ENCODE measurements around the gene WRAP73.
"Not testable (repeated sequence)": the region's sequence is repeated elsewhere in the genome, so short reads cannot be mapped to it uniquely, and the experiment has no call there.

Gene WRAP73

DNA sequence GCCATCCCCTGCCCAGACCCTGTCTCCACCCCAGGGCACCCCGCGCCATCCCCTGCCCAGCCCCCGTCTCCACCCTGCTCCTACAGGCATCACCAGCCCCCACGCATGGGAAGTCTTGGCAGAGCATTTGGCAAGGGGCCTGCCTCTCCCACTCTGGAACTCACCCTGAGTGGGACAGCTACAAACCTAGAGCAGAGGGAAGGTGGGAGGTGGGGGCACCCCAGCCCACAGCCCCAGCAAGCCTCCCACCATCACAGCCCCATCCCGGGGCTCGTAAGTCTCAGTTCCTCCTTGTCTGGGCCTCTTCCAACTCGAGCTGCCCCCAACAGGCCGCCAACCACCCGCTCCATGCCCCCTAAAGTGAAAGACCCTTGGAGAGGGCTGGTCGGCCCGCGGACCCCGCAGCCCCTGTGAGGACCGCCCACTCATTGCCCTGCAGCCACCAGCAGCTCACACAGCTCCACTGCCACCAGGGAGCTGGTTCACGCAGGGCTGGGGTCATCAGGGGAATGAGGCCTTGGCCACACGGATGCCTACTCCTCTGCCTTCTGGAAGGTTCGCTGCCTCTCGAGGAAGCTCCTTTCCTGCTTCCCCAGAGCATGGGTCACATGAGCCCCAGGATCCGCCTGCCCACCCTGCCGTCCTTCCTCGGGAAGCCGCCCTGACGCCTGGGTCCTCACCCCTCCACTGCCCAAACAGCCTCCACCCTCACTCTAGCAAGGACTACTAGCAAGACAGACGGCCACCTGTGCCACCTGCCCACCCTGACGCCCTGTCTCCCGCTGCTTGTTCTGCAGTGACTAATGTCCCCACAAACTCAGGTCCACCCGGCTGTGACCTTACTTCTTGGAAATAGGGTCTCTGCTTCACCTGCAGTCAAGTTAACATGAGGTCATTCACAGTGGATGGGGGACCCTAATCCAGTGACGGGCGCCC, 53.0 kb downstream of the WRAP73 start:
- H3K27ac Mint-ChIP-seq = peak overlapping the region in 1 of 2 donors; percentile 82
- H3K4me1 Mint-ChIP-seq = peaks cover 38% of the 10 kb centered on the region
- ATAC-seq (peak; percentile 21), DNase-seq (no peak)
- no peaks in the 10 kb centered on the region for H3K9me3 Mint-ChIP-seq
- peak overlapping the region; percentile 78 to 82 for H3K4me3 Mint-ChIP-seq
- H3K27me3 Mint-ChIP-seq = no peaks in the 10 kb centered on the region

DNA sequence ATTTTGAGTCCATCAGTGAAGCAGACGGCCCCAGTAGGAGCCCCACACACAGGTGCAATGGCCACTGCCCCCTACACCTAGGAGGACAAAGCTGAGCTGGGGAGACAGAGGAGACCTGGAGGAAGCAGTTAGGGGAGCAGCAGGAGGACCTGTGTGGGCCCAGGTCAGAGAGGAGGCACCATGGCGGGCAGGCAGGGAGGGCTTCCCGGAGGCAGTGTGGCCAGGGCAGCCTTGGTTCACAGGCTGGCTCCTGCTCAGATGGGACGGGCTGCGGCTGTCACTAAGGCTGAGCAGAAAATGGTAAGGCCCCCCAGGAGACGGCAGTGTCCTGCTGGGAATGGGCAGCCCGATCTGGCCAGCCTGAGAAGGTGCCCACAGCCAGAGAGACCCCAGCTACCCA, 54.0 kb downstream of the WRAP73 start:
- no peaks in the 10 kb centered on the region for H3K9me3 Mint-ChIP-seq
- H3K27ac Mint-ChIP-seq = peak overlapping the region in 1 of 2 donors; percentile 80
- H3K4me3 Mint-ChIP-seq = no peak overlapping the region
- peaks cover 38% of the 10 kb centered on the region for H3K4me1 Mint-ChIP-seq
- DNase-seq (no peak), ATAC-seq (no peak)
- H3K27me3 Mint-ChIP-seq = no peaks in the 10 kb centered on the region

DNA sequence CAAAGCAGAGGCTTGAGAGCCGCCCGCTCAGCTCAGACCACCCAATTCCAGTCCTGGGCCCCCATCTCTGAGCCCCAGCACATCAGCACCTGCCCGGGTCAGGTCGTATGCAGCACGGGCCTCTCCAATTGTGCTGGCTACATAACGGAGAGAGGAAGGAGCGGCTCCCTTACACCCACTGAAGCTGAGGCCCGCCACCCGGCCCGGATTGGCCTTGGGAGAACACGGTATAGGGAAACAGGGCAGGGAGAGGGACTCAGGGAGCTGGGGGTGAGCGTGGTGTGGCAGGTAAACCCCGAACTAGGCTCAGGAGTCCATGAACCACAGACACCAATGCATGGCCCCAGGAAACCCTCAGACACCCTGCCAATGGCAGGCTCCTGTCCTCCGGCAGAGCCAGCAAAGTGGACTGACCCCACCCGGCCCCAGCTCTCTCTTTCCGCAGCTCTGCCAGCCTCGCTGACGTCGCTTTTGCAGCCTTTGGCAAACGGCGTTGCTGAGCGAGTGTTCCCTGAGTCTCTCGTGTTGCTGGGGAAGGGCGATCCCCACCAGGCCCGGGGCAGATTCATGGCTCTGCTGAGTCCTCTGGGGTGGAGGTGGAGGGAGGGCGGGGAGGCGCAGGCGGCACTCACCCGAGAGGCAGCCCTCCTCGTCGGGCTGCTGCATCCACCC, 55.1 kb downstream of the WRAP73 start:
- no peak for DNase-seq
- no peak for ATAC-seq
- no peak overlapping the region for H3K4me3 Mint-ChIP-seq
- no peaks in the 10 kb centered on the region for H3K9me3 Mint-ChIP-seq
- H3K27me3 Mint-ChIP-seq = no peaks in the 10 kb centered on the region
- peaks cover 38% of the 10 kb centered on the region for H3K4me1 Mint-ChIP-seq
- no peak overlapping the region for H3K27ac Mint-ChIP-seq

DNA sequence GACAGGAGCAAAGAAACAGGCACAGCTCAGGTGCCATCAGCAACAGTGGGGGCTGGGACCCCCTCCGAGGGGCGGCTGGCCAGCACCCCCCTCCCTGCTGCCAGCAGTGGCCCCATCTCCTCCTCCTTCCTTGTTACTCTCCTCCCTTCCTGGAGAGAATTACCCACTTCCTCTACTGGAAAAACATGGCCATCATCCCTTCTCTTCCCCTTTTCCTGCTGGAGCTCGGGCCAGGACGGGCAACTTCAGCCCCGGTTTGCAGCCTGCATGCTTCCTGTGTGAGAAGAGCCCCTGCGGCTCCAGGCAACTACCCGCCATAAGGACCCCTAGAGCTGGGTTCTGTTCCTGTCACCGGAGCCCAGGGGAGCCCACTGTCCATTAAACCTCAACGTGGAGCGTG, 56.2 kb downstream of the WRAP73 start:
- H3K9me3 Mint-ChIP-seq = no peaks in the 10 kb centered on the region
- ATAC-seq = no peak
- no peak for DNase-seq
- H3K27me3 Mint-ChIP-seq = no peaks in the 10 kb centered on the region
- H3K4me1 Mint-ChIP-seq = peaks cover 28% of the 10 kb centered on the region
- H3K27ac Mint-ChIP-seq = peak overlapping the region in 1 of 2 donors; percentile 29
- no peak overlapping the region for H3K4me3 Mint-ChIP-seq

DNA sequence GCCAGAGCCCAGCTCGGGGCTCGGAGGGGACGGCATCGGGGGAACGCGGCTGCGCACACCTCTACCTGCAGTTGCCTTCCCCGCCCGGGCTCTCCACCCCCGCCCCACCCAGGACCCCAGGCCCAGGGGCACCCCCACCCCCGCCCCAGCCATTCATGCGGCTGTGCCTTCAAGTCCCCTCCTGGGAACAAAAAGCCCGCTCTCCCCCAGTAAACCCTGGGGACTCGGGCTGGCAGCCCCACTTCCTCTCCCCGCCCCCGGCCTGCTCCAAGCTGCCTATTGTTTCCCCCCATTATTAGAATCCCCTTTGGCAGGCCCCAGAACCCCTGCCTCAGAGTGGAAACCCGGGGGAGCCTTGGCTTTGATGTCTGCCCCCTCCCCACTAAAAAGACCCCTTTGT, 56.6 kb downstream of the WRAP73 start:
- Mint-ChIP-seq H3K27me3 (no peaks in the 10 kb centered on the region), H3K9me3 (no peaks in the 10 kb centered on the region), H3K4me3 (no peak overlapping the region), H3K27ac (no peak overlapping the region), H3K4me1 (peaks cover 24% of the 10 kb centered on the region)
- DNase-seq (no peak), ATAC-seq (no peak)

DNA sequence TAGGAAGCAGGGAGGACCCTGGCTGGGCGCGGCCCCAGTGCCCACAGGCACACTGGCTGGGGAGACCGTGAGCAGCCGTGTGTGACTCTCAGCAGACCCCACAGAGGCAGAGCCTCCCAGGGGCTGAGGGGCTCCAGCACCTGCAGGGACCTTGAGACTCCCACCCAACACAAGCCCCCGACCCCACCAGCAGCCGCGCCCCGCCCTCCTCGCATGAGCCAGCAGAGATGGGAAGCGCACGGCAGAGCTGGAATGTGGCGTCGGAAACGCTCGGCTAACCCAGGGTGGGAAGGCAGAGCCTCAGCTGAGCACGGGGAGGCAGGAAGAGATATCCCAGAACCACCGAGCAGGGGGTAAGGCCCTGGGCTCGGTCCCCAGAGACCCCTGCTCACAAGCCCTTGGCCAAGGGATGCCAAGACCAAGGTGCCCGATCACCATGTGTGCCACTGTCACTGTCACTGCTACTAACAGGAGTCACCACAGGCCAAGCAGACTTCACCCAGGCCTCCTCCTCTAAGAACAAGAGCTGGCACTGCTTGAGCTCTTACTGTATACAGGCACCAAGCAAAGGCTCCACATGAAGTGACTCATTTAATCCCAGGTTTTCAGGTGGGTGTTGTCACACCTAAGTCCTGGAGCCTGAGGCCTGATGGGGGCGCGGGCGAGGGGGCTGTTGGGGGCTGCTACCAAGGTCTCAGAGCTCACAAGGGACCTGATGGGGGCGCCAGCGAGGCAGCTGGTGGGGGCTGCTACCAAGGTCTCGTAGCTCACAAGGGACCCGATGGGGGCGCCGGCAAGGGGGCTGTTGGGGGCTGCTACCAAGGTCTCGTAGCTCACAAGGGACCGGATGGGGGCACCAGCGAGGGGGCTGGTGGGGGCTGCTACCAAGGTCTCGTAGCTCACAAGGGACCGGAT, 58.7 kb downstream of the WRAP73 start:
- H3K4me1 Mint-ChIP-seq = peaks cover 7% of the 10 kb centered on the region
- H3K4me3 Mint-ChIP-seq = no peak overlapping the region
- H3K9me3 Mint-ChIP-seq = no peaks in the 10 kb centered on the region
- H3K27me3 Mint-ChIP-seq = no peaks in the 10 kb centered on the region
- H3K27ac Mint-ChIP-seq = no peak overlapping the region
- DNase-seq (no peak), ATAC-seq (no peak)

DNA sequence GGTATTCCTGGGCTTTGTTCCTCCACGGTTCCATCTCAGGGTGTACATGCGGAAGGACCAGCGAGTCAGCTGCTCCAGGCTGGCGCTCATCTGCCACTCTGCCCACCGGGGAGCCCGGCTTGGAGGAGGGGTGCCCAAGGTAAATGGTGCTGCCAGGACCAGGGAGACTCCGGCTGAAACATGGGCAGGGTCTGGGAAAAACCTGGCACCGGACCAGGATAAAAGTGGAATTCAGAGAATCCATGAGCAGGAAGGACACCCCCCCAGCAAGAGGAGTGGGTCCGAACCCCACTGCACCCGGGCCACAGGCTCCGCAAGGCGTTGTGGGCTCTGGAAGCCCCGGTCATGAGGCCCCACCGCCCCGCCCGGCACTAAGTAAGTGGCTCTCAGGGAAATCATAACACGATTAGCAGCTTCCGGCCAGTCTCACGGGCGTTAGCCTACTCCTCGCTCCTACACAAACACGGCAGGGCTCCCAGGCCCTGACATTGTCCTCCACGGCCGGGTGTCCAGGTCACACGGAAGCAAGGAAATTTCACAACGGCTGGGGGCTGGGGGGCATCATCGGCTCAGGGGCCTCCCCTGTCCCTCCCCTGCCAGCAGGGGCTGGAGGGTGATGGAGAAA, 59.7 kb downstream of the WRAP73 start:
- DNase-seq = no peak
- Mint-ChIP-seq H3K4me1 (peaks cover 7% of the 10 kb centered on the region), H3K4me3 (no peak overlapping the region), H3K27me3 (no peaks in the 10 kb centered on the region), H3K9me3 (no peaks in the 10 kb centered on the region), H3K27ac (no peak overlapping the region)
- ATAC-seq = no peak

DNA sequence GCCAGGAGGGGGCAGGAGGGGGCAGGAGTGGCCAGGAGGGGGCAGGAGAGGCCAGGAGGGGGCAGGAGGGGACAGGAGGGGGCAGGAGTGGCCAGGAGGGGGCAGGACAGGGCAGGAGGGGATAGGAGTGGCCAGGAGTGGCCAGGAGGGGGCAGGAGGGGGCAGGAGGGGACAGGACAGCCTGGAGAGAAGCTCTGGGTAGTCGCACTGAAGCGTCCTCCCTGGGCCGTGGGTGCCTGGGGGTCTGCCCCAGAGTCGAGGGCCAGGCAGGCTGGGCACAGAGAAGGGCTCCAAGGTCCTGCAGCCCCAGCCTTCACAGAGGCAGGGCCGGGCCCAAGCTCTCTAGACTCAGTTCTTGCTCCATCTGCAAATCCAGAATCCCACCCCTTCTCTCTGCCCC, 61.5 kb downstream of the WRAP73 start:
- Mint-ChIP-seq H3K4me1 (no peaks in the 10 kb centered on the region), H3K9me3 (no peaks in the 10 kb centered on the region)
- DNase-seq = no peak

DNA sequence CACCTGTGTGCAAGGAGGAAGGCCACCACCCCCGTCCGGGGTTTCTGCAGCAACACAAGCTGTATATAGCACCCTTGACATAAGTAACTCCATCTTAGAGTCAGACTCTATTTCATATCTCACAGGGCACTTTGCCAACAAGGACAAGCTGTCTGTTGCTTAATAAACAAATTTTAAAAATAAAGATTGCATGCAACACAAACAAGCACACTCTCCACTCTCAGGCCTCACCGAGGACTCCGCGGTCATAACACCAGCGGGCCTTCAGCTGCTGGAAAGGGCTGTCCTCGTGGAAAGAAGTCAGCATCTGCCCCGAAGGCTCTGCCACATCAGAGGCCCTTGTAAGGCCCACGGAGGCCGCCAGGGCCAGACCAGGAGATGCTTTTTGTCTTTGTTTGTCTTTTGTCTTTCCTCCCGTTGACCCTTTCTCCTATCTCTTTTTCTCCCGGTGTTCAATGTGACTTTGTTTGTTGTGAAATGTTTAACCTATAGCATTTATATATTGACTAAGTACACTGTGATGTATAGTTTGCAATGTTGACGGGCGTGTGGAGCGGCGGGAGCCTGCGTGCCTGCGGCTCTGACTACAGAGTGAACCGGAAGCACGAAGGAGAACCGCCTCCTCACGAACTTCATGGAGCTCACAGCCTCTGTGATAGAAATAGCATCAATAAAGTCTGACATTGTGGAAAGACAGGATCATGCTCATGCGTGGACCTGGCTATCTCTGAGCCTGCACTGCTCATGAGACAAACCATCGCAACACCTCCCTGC, 62.7 kb downstream of the WRAP73 start:
- Mint-ChIP-seq H3K27me3 (no peaks in the 10 kb centered on the region), H3K27ac (no peak overlapping the region), H3K4me1 (no peaks in the 10 kb centered on the region), H3K4me3 (no peak overlapping the region), H3K9me3 (no peaks in the 10 kb centered on the region)
- DNase-seq (no peak), ATAC-seq (no peak)

More for the DNA sequence above, 61.5 kb downstream of the WRAP73 start:
- ATAC-seq = no peak
- H3K27ac Mint-ChIP-seq = no peak overlapping the region
- H3K27me3 Mint-ChIP-seq = no peaks in the 10 kb centered on the region
- H3K4me3 Mint-ChIP-seq = no peak overlapping the region

DNA sequence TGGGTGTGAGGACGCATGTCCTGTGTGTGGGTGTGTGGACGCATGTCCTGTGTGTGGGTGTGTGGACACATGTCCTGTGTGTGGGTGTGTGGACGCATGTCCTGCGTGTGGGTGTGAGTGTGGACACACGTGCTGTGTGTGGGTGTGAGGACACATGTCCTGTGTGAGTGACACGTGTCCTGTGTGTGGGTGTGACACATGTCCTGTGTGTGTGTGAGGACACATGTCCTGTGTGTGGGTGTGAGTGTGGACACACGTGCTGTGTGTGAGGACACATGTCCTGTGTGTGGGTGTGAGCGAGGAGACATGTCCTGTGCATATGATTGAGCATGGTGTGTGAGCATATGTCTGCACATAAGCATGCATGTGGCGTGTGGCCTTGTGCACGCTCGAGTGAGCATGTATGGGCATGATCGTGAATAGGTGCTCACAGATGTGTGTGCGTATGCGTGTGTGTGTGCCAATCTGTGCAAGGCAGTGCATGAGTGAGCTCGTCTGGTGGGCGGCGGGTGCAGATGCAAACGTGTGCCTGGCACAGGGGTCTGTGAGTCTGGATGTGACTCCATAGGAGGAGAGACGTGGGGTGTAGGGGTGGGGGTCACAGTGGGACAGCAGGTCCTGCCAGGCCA, 63.8 kb downstream of the WRAP73 start:
- Mint-ChIP-seq H3K27ac (no peak overlapping the region), H3K4me3 (no peak overlapping the region), H3K27me3 (no peaks in the 10 kb centered on the region), H3K4me1 (no peaks in the 10 kb centered on the region), H3K9me3 (no peaks in the 10 kb centered on the region)
- ATAC-seq (no peak), DNase-seq (no peak)

DNA sequence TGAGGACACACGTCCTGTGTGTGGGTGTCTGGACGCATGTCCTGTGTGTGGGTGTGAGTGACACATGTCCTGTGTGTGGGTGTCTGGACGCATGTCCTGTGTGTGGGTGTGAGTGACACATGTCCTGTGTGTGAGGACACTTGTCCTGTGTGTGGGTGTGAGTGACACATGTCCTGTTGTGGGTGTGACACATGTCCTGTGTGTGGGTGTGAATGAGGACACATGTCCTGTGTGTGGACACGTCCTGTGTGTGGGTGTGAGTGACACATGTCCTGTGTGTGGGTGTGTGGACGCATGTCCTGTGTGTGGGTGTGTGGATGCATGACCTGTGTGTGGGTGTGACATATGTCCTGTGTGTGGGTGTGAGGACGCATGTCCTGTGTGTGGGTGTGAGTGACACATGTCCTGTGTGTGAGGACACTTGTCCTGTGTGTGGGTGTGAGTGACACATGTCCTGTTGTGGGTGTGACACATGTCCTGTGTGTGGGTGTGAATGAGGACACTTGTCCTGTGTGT, 64.5 kb downstream of the WRAP73 start:
- H3K9me3 Mint-ChIP-seq, H3K27me3 Mint-ChIP-seq, DNase-seq, H3K4me1 Mint-ChIP-seq, H3K4me3 Mint-ChIP-seq, H3K27ac Mint-ChIP-seq, ATAC-seq: not testable (repeated sequence)

DNA sequence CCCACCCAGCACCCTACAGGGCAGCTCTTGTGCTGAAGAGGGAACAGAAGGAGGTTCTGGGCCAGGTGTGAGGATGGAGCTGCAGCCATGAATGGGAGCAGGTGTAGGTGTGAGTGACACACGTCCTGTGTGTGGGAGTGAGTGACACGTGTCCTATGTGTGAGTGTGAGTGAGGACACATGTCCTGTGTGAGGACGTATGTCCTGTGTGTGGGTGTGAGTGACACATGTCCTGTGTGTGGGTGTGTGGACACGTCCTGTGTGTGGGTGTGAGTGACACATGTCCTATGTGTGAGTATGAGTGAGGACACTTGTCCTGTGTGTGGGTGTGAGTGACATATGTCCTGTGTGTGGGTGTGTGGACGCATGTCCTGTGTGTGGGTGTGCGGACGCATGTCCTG, 65.0 kb downstream of the WRAP73 start:
- peak in 1 of 2 donors; percentile 28 for DNase-seq
- peak; percentile 69 for ATAC-seq

DNA sequence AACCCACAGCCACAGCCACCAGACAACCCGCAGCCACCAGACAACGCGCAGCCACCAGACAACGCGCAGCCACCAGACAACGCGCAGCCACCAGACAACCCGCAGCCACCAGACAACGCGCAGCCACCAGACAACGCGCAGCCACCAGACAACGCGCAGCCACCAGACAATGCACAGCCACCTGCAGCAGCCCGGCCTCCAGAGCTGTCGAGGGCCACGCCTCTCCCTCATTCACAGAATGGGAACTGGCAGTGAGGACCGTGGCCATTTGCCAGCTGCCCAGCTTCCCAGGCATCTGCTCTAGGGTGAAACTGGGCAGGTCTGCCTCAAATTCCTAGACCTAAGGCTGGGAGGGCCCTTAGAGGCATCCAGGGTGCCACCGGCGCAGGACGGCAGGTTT, 66.2 kb downstream of the WRAP73 start:
- not testable (repeated sequence) for DNase-seq, H3K9me3 Mint-ChIP-seq, ATAC-seq, H3K27me3 Mint-ChIP-seq, H3K27ac Mint-ChIP-seq, H3K4me1 Mint-ChIP-seq, H3K4me3 Mint-ChIP-seq

More for the DNA sequence above, 65.0 kb downstream of the WRAP73 start:
- H3K27ac Mint-ChIP-seq = no peak overlapping the region
- H3K27me3 Mint-ChIP-seq = no peaks in the 10 kb centered on the region
- H3K4me3 Mint-ChIP-seq = no peak overlapping the region
- no peaks in the 10 kb centered on the region for H3K9me3 Mint-ChIP-seq
- H3K4me1 Mint-ChIP-seq = no peaks in the 10 kb centered on the region
